PFSK-1 (cell line): Measurements from ENCODE around the gene AP1S2.

Experiments used
- POLR2AphosphoS5 ChIP-seq: IDR thresholded peaks from 2 replicates; pipeline ENCODE4 v1.6.1; 2012; ENCODE audit warnings: low read depth, mild to moderate bottlenecking, control low read depth, low read length, moderate library complexity
- SIN3A ChIP-seq: IDR thresholded peaks from 2 replicates; pipeline ENCODE4 v1.6.1; 2012; ENCODE audit warnings: mild to moderate bottlenecking, low read length, moderate library complexity, borderline replicate concordance; ENCODE audit not compliant: insufficient read depth
- TAF1 ChIP-seq: IDR thresholded peaks from 2 replicates; pipeline ENCODE4 v1.6.1; 2012; ENCODE audit warnings: low read length, control low read depth, borderline replicate concordance; ENCODE audit not compliant: insufficient read depth
- TF ChIP-seq, protein P1 (sequence below), 2 experiments: IDR thresholded peaks; 2 replicates each; pipeline versions ENCODE4 v1.6.1 to v1.8.0; 2011 to 2012; ENCODE audit warnings: low read depth in 2 of 2, low read length in 2 of 2, control low read depth in 1 of 2, inconsistent platforms in 1 of 2, mild to moderate bottlenecking in 1 of 2, moderate library complexity in 1 of 2; ENCODE audit not compliant: insufficient read depth in 1 of 2

DNA sequence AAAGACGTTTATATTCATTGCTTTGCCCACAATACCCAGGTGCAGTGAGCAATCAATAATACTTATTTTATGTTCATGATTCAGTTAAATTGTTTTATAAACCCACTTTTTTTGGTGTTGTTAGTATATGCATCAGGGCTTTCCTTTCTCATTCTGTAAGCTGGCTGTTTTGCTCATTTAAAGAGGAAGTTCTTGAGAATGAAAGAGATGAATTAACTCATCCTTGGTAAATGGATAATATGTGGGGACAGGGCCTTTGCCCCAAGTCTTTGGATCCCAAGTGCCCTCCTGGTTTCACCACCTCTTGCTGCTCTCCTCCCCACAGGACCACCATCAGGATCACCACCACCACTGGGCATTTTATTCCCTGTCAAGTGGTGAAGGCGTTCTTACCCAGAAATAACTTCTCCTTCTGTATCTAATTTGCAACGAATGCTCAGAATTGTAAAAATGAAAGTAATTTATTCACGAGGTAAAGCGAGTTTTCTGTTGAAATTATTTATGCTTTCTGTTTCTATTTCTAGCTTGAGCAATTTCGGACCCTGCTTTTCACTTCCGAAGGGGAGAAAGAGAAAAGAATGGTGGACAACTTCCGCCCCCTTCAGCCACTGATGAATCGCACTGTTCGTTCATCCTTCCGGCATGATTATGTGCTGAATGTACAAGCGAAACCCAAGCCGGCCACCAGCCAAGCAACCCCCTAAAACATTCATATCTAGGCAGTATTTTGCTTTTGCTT is 72.5 kb downstream of the AP1S2 start:
- TF ChIP-seq SIN3A = no peak
- no peak for TF ChIP-seq TAF1
- no peak for TF ChIP-seq POLR2AphosphoS5
- TF ChIP-seq, protein P1, sequence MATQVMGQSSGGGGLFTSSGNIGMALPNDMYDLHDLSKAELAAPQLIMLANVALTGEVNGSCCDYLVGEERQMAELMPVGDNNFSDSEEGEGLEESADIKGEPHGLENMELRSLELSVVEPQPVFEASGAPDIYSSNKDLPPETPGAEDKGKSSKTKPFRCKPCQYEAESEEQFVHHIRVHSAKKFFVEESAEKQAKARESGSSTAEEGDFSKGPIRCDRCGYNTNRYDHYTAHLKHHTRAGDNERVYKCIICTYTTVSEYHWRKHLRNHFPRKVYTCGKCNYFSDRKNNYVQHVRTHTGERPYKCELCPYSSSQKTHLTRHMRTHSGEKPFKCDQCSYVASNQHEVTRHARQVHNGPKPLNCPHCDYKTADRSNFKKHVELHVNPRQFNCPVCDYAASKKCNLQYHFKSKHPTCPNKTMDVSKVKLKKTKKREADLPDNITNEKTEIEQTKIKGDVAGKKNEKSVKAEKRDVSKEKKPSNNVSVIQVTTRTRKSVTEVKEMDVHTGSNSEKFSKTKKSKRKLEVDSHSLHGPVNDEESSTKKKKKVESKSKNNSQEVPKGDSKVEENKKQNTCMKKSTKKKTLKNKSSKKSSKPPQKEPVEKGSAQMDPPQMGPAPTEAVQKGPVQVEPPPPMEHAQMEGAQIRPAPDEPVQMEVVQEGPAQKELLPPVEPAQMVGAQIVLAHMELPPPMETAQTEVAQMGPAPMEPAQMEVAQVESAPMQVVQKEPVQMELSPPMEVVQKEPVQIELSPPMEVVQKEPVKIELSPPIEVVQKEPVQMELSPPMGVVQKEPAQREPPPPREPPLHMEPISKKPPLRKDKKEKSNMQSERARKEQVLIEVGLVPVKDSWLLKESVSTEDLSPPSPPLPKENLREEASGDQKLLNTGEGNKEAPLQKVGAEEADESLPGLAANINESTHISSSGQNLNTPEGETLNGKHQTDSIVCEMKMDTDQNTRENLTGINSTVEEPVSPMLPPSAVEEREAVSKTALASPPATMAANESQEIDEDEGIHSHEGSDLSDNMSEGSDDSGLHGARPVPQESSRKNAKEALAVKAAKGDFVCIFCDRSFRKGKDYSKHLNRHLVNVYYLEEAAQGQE (IDR thresholded peaks at IDR 0.05; ENCODE audit: insufficient read depth in 1 of 2, low read depth in 2 of 2, low read length in 2 of 2) = no peak
